Esophagus squamous epithelium (tissue), 4 donors: ENCODE measurements around the gene FHIT.

Experiments
- POLR2A ChIP-seq, 4 donors: fragments of 450-650 bp; IDR thresholded peaks; one replicate each; pipeline ENCODE4 v1.6.1; 2017; ENCODE audit warnings: antibody characterized with exemption in 4 of 4, mild to moderate bottlenecking in 4 of 4, moderate library complexity in 3 of 4
- TF ChIP-seq, protein P1 (sequence below), 6 experiments: fragments of 450-650 bp in 4 of 6; fragments of 200-600 bp in 2 of 6; sonication (generic) in 2 of 6; IDR thresholded peaks; one replicate each; pipeline ENCODE4 v1.5.1; 2016 to 2019; ENCODE audit warnings: antibody characterized with exemption in 6 of 6, mild to moderate bottlenecking in 4 of 6, moderate library complexity in 4 of 6

GRCh38 chr3:59808446-59808845 lies 1442.8 kb downstream of the FHIT start:
- TF ChIP-seq, protein P1, sequence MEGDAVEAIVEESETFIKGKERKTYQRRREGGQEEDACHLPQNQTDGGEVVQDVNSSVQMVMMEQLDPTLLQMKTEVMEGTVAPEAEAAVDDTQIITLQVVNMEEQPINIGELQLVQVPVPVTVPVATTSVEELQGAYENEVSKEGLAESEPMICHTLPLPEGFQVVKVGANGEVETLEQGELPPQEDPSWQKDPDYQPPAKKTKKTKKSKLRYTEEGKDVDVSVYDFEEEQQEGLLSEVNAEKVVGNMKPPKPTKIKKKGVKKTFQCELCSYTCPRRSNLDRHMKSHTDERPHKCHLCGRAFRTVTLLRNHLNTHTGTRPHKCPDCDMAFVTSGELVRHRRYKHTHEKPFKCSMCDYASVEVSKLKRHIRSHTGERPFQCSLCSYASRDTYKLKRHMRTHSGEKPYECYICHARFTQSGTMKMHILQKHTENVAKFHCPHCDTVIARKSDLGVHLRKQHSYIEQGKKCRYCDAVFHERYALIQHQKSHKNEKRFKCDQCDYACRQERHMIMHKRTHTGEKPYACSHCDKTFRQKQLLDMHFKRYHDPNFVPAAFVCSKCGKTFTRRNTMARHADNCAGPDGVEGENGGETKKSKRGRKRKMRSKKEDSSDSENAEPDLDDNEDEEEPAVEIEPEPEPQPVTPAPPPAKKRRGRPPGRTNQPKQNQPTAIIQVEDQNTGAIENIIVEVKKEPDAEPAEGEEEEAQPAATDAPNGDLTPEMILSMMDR (IDR thresholded peaks at IDR 0.05) = no peak
- TF ChIP-seq POLR2A (IDR thresholded peaks at IDR 0.05) = no peak
